T-helper 2 cell treated with Interferon-gamma antibody and Interleukin-4, amounts not matched to agents 100 ng/mL and 5 ng/mL, for 36 hours (primary cell): Measurements from ENCODE around the gene SCART1. TPM values are rescaled to one million over a fixed set of nuclear protein-coding genes. Genes with fewer than 3 reads are reported as not detected.
"Not testable (repeated sequence)": the region's sequence is repeated elsewhere in the genome, so short reads cannot be mapped to it uniquely, and the experiment has no call there.

Experiments
- intact Hi-C: fragments of 100-400 bp; cut with micrococcal nuclease; formaldehyde crosslinking; loops from one replicate; pipeline ENCODE4 v1.15.1; 2023
- total RNA-seq: library from RNA; stranded (reverse); gene quantifications from 2 replicates; pipeline ENCODE4 v1.2.3, GENCODE V29; 2022

SCART1 gene
- total RNA-seq, 1 donor from 2014 or later = 2.2 TPM

DNA sequence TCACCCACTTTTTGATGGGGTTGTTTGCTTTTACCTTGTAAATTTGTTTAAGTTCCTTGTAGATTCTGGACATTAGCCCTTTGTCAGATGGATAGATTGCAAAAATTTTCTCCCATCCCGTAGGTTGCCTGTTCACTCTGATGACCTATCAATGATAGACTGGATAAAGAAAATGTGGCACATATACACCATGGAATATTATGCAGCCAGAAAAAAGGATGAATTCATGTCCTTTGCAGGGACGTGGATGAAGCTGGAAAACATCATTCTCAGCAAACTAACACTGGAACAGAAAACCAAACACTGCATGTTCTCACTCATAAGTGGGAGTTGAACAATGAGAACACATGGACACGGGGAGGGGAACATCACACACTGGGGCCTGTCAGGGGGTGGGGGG, 15.5 kb downstream of the SCART1 start:
- intact Hi-C loops = not testable (repeated sequence)

DNA sequence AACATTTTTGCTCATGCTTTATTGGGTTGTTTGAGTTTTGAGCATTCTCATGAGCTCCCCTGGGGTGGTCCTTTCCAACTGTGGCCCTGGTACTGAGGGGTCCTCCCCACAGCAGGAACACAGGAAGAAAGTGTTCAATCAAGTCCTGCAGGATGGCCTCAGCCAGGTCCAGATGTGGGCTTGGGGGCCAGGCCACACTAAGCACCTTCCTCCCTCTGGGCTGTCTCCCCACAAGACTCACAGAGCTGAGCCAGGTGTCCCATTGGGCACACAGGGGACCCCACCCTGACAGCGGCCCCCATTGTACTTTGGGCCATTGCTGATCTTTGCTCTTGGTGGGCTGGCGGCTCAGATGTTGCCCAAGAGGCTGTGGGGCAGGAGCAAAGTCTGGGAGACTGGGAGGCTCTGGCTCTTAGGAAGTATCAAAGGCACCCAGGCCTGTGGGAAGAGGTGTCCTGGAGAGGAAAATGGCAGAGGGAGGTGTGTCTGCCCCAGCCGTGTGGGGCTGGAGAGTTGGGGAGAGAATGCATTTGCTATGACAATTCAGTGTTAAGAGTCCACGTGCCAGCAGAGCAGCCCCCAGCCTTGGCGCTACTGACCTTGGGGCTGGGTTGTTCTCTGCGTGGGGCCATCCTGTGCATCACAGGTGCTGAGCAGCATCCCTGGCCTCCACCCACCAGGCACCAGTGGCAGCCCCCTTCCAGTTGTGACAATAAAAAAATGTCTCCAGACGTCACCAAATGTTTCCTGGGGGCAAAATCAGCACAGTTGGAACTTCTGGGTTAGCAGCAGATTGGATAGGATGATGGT, 17.8 kb downstream of the SCART1 start:
- intact Hi-C loops = no loop called here

DNA sequence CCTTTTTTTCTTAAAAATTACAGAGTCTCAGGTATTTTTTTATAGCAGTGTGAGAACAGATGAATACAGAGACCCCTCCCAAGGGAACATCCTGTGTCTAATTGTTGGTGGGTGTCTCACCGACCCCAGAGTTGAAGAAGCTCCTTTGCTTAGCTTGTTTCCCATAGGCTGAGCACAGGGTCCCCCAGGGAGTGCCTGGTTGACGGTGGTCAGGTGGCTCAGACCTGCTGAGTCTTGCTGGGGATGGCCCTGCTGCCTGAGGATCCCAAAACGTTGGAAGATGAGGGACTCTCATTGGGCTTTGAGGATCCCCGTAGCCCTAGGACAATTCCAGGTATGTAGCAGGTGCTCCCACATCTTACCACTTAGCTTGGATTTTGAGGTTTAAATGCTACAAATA, 19.5 kb downstream of the SCART1 start:
- intact Hi-C loops = no loop called here

DNA sequence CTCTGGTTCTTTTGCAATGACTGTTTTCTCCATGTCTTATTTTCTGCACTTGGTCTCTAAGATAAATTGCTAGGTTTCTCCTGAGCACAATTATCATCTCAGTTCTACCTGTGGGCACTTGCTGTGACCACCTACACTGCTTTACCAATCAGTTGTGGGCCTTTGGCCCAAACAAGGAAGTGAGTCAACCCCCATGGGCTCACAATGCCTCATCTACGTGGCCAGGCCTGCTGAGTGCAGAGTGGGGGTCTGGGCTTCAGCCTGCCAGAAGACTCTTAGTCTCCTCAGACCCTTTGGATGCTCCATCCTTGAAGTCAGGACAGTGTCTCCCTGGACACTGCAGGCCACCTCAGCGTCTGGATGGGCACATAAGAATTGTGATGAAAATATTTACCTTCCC, 20.3 kb downstream of the SCART1 start:
- intact Hi-C loops = no loop called here

DNA sequence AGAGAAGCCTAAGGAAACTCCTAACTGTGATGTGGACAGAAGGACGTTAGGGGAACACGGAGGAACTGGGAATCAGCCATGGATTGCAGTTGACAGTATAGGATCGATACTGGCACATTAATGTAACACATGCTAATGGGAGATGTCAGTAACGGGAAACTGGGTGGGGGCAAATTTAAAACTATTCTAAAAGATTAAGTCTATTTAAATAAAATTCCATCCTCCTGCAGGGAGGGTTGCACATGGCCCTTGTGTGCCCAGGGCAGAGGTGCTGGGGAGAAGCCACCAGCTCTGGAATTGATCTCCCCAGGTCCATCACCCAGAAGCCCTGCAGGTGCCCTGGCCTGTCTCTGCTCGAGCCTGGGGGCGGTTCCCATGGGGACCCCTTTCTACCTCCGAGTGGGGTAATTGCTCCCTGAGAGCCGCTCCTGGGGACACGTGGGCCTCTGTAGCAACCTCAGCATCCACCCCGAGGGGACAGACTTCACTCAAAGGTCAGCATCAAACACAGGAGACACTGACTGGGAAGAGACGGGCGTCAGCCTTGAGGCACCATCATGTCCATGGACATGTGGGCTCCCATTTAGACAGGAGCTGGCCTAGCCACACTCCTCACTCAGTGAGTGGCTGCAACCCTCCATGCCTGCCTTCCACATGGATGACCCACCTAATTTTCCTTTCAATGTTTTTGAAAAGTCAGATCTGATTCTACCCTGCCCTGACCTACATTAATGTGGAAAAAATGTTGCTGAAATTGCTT, 21.1 kb downstream of the SCART1 start:
- intact Hi-C loops = no loop called here

DNA sequence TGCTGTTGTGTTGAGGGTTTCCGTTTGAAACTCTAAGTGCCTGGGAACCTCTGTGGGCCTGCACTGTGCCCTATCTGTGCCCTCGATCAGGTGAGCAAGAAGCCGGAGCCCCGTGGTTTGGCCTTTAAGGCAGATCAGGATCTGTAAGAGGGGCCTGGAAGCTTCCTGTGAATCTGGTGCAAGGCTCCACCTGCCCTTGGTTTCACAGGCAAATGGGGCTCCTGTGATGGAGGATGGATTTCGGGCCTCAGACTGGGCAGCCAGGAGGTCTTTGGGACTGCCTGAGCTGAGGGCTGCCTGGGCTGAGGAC, 21.6 kb downstream of the SCART1 start:
- intact Hi-C loops = no loop called here

DNA sequence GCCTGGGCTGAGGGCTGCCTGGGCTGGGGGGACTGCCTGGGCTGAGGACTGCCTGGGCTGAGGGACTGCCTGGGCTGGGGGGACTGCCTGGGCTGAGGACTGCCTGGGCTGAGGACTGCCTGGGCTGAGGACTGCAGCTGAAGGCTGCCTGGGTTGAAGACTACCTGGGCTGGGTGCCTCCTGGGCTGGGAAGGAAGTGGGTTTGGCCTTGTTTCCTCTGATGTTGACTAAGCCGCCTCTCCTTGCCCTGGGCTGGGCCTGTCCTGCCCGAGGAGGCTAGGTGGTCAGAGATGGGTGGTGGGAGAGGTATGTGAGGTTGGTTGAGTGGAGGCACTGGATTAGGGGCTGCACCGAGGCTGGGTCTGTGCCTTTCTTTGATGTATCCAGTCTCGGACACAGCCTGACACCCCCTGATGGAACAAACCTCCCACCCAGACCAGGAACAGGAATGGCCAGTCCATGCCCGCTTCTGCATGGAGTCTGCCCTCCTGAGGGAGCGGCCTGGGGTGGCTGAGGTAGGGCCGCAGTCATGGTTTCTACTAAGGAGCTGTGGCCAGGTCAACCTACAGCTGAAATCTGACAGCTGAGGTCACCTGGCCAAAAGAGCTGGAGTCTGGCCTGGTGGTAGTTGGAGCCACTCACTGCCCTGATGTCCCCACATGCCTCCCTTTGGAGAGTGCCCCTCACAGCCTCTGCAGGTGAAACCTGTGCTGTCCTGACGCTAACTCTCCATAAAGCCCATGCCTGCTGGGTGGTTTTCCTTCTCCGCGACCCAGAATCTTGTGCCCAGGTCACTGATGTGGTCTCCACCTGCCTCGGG, 22.3 kb downstream of the SCART1 start:
- intact Hi-C loops = no loop called here

DNA sequence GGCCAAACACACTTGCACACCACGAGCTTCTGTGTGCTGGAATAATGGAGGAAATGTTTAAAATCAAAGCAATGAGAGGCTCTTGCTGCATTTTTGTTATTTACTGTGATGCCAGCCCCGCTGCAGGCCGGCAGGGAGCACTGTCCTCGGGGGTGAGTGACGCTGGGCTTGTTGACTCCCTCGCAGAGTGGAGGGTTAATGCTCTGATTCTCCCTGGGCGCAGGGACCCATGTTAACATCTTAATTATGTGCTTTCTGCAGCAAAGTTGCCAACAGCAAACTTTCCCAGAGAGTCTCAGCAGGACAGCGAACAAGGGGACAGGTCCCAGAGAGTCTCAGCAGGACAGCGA, 22.9 kb downstream of the SCART1 start:
- intact Hi-C loops = no loop called here

DNA sequence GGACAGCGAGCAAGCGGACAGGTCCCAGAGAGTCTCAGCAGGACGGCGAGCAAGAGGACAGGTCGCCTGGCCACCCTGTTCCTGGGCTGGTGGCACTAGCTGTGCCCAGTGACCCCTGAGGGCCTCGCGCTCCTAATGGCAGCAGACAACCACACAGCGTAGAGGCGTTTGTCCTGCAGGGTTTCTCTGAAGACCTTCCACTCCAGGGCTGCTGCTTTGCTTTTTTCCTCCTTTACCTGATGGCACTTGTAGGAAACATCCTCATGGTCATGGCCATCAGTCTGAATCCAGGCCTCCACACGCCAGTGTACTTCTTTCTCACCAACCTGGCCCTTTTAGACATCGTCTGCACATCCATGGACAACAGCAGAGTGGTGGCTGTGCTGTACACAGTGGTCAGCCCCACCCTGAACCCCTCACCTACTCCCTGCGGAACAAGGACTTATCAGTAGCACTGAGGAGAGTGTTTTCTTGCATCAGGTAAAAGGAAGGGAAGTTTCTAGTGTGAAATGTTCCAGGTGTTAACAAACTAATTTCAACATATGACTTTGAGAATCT, 27.4 kb downstream of the SCART1 start:
- intact Hi-C loops = no loop called here

DNA sequence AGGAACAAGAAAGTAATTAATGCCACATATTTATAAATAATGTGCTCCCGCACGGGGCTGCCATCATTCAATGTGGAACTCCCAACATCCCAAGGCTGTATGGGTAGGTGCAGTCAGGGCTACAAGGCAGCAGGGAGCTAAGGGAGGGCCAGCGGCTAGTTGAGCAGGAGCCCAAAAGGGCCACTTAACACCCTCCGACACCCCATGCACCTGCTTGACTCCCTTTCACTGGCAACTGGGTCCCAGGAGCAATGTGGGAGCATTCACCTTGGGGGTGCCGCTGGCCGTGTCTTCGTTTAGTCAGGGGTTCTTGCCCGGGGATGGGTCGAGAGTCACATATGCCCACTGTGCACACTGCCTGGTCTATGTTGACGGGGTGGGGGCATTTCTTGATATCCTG, 27.9 kb downstream of the SCART1 start:
- intact Hi-C loops = no loop called here

DNA sequence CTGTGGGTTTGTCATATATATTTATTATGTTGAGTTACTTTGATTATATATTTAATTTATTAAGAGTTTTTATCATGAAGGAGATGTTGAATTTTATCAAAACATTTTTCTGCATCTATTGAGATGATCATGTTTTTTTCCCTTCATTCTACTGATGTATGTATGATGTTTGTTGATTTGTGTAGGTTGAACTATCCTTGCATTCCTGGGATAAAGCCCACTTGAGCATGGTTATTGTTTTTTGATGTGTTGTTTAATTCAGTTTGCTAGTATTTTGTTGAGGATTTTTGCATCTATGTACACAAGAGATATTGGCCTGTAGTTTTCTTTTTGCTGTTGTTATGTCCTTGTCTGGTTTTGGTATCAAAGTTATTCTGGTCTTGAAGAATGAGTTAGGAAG, 31.1 kb downstream of the SCART1 start:
- intact Hi-C loops = no loop called here

DNA sequence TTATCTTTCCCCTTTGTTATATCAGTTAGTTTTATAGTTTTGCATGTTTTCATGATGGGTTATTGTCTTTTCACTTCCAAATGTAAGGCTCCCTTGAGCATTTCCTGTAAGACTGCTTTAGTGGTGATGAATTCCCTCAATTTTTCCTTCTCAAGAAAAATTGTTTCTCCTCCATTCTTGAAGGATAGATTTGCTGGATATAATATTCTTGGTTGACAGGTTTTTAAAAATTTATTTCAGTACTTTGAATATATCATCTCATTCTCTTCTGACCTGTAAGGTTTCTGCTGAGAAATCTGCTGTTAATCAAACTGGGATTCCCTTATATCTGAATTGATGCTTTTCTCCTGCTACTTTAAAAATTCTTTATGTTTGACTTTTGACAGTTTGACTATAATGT, 33.3 kb downstream of the SCART1 start:
- intact Hi-C loops = no loop called here

DNA sequence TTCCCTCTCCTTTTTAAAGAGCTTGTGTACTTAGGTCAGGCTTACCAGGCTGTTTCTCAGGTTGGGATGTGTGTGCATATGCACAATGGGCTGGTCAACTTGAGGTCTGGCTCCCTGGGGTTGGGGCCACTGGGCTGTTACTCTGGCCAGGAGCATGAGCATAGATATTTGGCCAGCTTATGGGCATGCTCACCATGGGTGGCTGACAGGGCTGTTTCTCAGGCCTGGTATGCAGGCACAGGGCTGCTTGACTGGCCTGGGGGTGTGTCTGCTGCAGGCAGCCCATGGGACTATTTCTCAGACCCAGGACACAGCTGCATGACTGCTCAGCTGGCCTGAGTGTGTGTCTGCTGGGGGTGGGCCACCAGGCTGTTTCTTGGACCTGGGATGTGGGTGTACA, 34.6 kb downstream of the SCART1 start:
- intact Hi-C loops = no loop called here

DNA sequence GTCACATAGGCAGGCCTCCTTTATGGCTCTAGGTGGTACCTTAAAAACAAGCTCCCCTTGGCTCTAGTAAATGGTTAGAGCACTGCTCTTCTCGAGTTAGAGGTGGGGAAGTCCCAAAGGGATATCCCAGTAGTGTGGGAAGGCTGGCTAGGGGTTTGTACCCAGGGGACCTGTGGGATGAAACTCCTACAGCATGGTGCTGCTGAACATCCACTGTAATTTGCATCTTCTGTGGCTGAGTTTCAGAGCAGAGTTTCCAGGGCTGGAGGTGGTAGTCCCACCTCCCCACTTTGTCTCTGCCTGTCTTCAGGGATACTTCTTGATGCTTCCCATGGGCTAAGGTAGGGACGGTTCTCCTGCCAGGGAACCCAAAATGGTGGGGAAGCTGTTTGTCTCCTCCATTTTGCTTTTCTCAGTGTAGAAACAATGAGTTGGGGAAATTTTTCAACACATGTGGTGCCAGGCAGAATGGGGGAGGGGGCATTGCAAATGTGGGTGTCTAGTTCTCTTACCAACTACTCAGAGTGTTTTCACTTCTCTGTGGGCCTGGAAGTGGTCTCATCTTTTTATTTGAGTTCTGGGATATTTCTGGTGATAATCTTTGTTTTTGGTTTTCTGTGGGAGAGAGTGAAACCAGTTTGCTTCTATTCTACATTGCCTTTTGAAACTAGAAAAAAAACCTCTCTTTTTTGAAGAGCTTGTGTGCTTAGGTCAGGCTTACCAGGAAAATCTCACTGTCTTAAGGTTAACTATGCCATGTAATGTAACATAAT, 36.3 kb downstream of the SCART1 start:
- intact Hi-C loops = loop anchor here (10.0 kb wide), 1 partner anchor 45 kb away; no protein-coding TSS in a partner anchor

DNA sequence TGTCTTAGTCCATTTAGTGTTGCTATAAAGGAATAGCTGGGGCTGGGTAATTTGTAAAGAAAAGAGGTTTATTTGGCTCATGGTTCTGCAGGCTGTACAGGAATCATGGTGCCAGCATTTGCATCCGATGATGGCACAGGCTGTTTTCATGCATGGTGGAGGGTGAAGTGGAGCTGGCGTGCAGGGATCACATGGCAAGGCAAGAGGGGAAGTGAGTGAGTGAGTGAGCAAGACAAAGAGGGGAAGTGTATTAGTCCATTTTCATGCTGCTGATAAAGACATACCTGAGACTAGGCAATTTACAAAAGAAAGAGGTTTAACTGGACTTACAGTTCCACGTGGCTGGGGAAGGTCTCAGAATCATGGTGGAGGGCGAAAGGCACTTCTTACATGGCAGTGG, 39.8 kb downstream of the SCART1 start:
- intact Hi-C loops = loop anchor here (10.0 kb wide), 1 partner anchor 49 kb away; no protein-coding TSS in a partner anchor

DNA sequence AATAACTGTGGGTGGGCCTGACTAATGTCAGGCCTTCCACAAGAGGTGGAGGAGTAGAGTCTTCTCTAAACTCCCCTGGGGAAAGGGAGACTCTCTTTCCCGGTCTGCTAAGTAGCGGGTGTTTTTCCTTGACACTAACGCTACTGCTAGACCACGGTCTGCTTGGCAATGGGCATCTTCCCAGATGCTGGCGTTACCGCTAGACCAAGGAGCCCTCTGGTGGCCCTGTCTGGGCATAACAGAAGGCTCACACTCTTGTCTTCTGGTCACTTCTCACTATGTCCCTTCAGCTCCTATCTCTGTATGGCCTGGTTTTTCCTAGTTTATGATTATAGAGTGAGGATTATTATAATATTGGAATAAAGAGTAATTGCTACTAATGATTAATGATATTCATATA, 43.6 kb downstream of the SCART1 start:
- intact Hi-C loops = loop anchor here (10.0 kb wide), 1 partner anchor 53 kb away; no protein-coding TSS in a partner anchor

DNA sequence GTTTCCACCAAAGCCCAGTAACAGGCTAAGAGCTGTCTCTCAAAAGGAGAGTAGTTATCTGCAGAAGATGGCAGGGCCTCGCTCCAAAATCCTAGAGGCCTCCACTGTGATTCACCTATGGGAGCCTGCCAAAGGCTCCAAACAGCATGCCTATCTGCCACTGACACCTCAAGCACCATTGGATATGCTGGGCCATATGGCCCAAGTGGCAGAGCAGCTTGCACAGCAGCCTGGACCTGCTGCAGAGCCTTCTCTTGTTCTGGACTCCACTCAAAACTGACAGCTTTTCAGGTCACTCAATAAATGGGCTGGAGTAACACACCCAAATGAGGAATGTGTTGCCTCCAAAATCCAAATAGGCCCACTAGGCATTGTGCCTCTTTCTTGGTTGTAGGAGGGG, 45.4 kb downstream of the SCART1 start:
- intact Hi-C loops = loop anchor here (10.0 kb wide), 1 partner anchor 54 kb away; no protein-coding TSS in a partner anchor

DNA sequence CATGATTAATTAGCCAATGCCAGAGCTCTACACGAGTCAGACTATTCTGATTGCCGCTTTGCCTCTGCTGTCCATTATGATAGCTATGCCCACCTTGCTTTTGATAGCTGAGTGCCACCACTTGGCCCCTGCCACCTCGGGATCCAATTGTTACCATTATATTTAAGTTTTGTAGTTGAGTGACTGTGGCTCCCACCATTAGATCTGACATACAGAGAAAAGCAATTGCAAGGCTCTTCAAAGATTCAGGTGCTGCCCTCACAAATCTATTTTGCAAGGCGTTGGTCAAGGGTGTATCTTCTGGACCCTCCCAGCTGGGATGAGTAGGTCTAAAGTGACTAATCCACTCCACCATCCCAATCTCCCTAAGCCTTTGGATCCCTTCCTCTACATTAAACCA, 47.2 kb downstream of the SCART1 start:
- intact Hi-C loops = not testable (repeated sequence)

DNA sequence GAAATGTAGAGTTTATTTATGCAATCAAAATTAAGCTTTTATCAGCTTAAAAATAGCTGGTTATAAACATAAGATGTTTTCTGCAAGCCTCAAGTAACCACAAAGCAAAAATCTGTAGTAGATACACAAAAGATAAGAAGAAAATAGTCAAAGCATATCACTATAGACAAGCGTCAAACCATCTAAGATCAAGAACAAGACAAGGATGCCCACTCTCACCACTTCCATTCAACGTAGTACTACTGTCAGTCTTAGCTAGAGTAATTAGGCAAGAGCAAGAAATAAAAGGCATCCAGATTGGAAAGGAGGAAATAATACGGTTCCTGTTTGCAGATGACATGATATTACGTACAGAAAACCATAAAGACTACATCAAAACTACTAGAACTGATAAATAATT, 56.0 kb downstream of the SCART1 start:
- intact Hi-C loops = no loop called here

DNA sequence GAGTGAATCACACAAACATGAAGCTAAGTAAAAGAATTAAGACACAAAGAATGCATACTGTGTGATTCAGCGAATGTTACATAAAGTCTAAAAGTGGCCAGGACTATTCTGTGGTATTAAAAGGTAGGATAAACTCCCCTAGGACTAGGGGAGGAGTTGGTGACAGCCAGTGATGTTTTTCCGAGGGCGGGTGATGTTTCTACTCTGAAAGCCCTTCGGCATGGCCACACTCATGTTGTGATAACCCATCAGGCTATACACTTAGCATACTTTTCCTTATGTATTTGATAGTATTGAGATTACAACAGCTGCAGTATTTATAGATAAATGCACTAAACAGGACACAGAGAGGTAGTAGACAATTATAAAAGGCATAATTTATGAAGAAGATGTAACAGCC, 57.7 kb downstream of the SCART1 start:
- intact Hi-C loops = no loop called here
